Cerebellar nuclear complex (tissue), 1 donor: ENCODE measurements around the gene SPATA25.
"Not testable (repeated sequence)": the region's sequence is repeated elsewhere in the genome, so short reads cannot be mapped to it uniquely, and the experiment has no call there.

Experiments used
- DNase-seq, 2 experiments: peaks; one replicate each; lab custom pipeline; 2025; lab: John Stamatoyannopoulos, UW

The SPATA25 gene, protein sequence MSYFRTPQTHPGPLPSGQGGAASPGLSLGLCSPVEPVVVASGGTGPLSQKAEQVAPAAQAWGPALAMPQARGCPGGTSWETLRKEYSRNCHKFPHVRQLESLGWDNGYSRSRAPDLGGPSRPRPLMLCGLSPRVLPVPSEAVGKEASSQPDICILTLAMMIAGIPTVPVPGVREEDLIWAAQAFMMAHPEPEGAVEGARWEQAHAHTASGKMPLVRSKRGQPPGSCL

DNA sequence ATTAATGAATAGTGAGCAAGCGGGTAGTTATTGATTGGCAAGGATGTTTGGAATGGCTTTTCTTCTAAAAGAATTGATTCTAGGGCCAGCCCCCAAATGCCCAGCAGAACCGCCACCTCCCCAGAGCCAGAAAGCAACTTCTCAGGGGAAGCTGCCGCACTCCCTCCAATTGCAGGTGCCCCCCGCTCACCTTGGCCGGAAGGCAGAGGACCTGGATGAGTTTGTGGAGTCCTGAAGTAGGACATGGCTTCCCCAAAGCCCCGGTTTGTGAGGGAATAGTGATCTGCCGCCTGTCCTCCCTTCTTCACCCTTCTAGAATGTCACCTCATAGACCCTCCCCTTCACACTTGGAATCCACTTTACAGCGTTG is at the start of gene SPATA25:
TSS of gene SPATA25 (minus strand) at position 277 of the 370 bp plus-strand sequence. CDS start at position 245, 32 bp downstream.
- DNase-seq: no peak

DNA sequence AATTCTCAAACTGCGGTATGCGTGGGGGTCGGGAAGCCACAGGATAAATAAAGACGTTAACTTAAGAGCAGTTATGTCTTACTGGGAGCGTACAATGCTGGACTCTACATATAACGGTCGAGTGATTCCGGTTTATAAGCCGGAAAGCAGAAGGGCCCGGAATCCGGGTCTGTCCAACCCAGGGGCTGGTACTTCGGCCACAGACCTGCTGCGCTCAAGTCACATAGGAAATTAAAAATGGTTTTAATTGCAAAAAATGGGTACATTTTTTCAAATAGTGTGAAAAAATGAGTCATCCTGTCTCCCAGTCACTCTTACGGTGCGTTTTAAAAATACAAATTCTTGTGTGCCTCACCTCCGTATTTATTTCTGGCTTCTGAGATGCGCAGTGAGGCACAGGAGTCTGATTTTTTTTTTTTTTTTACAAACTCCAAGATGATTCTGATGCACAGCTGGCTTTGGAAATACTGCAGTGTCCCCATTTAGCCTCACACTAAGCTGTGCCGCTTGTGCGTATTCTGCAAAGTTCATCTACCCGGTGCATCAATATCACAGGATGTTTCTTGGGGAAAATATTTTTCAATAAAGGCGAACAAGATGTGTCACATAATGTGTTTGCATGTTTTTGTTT is 48.1 kb upstream of the SPATA25 start:
- no peak for DNase-seq

DNA sequence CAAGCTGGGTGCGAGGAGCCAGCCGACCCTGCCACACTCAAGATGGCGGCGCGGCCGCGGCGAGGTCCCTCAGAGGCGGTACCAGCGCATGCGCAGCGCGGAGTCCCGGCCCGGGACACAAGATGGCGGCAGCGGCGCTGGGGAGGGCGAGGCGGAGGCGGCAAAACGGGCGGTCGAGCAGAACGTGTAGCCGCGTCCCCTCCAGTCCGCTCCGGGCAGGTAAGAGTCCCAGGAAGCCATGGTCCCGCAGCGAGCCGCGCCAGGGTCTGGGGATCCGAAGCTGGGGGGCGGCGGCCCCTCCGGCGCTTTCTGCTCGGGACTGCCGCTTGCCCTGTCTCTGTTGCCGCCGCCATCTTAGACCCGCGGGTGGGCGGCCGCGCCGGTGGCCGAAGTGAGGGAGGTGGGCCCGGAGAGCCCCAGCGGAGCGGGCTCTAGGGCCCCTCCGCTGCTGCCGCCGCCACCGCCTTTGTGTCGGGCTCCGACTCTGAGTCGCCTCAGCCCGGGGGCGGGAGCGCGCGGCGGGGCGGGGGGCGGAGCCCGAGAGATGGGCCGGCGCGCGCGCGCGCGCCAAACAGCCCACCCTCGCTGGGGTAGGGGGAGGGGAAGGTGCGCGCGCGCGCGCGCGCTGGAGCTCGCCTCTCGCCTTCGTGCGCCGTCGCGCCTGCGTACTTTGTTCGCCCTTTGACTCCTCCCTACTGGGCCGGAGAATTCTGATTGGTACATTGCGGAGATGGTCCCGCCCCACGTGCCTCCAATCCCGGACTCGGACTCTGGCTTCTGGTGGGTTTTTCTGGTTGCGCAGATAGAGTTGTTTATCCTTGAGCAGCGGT is 47.4 kb upstream of the SPATA25 start, which contains the start of gene PCIF1:
TSS of gene PCIF1 (plus strand) at position 98 of the 830 bp plus-strand sequence. CDS start 4,317 bp downstream, outside the sequence.
- peak; percentile 90 to 96 for DNase-seq

DNA sequence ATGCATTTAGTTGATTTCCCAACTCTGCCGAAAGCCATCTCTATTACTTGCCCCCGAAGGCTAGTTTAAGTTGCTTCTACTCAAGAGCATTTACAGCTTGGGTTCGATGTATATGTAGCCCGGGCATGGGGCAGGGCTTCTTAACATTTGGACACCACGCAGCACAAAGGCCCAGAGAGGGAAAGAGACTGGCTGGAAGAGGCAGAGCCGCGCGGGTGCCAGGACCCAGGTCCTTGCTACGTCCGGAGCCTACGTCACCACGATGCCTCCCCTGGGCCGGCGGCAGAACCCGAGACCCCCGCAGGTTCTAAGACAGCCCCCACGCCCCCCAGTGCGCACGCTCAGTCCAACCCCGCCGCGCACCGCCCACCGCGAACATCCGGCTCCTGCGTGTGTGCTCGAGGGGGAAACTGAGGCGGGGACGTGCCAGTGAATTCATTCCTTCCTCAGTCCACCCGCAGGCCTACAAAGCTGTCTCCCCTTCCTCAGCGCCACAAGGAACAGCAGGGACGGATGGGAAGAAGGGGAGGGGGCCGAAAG is 46.7 kb upstream of the SPATA25 start:
- peak in 1 of 2 experiments; percentile 59 for DNase-seq

DNA sequence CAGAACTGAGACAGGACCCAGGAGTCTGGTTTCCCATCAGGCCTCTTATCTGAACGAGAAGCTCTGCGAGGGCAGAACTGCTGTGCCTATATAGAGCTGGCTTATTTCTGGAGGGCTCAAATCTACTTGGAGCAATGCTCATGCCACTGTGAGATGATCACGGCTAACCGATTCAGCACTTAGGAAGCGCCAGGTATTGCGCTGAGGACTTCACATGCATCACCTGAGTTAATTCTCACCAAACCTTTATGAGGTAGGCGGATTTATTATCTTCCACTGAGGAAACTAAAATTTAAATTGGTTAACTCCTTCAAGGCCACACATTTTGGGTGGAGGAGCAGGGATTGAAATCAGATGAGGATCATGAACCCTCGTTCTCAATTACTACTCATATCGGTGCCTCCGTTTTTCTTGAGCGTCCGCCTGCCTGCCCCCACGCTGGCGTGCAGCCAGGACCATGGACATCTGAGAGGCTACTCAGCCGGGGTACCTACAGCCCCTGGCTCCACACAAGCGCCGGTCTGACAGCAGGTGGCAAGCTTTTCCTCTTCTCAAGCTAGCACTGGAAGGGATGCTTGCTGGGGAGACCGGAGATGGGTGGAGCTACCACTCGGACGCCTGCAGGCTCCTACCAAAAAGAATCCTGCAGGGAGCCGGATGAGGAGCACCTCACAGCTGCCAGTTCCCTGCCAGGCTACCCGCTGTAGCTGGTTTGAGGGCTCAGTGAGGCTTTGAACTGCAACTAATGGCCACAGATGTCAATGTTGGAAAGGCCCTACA is 46.0 kb upstream of the SPATA25 start:
- peak; percentile 57 to 59 for DNase-seq

DNA sequence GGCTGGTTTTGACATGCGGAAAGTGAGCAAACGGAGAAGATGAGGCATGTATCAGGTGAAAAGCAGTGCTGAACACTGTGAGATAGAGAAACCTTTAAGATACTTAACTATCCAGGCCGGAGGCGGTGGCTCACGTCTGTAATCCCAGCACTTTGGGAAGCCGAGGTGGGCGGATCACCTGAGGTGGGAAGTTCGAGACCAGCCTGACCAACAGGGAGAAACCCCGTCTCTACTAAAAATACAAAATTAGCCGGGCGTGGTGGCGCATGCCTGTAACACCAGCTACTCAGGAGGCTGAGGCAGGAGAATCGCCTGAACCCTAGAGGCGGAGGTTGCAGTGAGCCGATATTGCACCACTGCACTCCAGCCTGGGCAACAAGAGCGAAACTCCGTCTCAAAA is 44.3 kb upstream of the SPATA25 start:
- DNase-seq: not testable (repeated sequence)

DNA sequence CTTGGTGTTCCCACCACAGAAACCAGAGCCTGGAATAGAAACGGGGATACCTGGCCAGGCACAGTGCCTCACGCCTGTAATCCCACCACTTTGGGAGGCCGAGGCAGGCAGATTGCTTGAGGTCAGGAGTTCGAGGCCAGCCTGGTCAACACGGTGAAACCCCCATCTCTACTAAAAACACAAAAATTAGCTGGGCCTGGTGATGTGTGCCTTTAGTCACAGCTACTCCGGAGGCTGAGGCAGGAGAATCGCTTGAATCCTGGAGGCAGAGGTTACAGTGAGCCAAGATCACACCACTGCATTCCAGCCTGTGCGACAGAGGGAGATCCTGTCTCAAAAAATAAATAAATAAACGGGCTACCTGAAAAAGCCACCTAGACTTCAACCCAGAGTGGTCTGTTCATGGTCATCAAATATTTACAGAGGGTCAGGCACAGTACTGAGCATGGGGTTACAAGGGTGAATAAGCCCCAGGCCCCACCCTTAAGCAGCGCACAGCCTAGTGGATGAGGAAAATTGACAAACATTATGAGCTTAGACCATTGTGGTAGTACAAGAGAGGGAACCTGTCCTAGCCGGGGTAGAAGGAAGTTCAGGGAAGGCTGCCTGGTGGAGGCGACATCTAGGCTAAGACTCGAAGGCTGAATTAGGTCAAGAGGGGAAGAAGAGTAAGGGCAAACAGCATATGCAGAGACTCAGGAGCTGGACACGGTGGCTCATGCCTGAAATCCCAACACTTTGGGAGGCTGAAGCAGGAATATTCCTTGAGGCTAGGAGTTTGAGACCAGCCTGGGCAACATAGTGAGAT is 39.9 kb upstream of the SPATA25 start:
- no peak for DNase-seq

DNA sequence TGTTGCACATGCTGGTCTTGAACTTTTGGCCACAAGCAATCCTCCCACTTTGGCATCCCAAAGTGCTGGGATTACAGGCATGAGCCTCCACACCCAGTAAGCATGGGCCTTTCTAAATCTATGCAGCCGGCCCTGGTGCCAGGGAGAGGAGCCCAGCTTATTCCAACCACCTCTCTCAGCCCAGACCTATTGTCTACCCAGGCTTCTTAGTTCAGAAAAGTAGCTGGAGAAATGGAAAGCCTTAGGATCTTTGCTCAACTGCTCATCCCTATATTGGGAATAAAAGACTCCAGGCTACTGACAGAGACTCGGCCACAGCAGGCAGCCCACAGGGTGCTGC is 39.3 kb upstream of the SPATA25 start:
- DNase-seq: no peak

DNA sequence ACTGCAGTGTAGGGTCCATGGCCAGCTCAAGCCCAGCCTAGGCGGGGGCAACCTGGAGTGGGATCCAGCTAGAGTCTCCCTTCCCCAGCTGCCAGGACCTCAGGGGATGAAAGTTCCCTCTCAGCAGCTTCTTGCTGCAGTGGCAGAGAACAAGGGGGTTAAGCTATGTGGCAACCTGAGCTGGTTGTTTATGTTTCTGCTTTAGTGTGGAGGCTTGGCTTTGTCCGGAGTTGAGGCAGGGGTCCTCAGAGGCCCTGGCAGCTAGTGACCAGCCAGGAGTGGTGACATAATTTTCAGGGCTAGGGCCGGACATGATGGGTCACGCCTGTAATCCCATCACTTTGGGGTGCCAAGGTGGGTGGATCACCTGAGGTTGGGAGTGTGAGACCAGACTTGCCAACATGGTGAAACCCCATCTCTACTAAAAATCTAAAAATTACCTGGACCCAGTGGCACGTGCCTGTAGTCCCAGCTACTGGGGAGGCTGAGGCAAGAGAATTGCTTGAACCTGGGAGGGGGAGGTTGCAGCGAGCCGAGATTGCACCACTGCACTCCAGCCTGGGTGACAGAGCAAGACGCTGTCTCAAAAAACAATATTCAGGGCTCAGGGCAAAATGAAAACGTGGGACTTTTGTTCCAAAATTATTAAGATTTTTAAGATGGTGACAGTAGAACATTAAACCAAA is 38.5 kb upstream of the SPATA25 start:
- no peak for DNase-seq

DNA sequence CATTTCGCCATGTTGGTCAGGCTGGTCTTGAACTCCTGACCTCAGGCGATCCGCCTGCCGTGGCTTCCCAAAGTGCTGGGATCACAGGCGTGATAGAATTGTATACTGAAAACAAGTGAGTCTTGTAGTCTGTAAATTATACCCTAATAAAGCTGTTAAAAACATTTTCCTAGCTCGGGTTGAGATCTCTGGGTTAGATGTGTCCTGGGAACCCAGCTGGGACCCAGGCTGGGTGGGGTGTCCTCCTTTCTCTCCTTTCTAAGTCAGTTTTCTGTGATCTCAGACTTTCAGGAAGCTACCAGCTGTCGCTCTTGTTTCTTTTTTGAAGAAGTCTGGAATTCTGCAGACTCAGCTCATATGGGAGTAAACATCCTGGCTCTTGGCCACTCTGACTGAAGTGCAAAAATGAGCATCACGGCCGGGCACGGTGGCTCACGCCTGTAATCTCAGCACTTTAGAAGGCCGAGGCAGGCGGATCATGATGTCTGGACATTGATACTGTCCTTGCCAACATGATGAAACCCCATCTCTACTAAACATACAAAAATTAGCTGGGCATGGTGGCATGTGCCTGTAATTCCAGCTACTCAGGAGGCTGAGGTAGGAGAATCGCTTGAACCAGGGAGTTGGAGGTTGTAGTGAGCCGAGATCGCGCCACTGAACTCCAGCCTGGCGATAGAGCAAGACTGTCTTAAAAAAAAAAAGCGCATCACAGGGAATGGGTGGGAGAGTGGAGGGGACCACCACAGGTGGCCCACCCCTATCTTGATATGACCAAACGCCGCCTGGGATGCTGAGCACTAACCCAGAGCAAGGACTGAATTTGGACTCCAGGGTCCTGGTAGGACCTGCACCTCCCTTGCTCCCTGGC is 37.2 kb upstream of the SPATA25 start:
- DNase-seq: no peak

DNA sequence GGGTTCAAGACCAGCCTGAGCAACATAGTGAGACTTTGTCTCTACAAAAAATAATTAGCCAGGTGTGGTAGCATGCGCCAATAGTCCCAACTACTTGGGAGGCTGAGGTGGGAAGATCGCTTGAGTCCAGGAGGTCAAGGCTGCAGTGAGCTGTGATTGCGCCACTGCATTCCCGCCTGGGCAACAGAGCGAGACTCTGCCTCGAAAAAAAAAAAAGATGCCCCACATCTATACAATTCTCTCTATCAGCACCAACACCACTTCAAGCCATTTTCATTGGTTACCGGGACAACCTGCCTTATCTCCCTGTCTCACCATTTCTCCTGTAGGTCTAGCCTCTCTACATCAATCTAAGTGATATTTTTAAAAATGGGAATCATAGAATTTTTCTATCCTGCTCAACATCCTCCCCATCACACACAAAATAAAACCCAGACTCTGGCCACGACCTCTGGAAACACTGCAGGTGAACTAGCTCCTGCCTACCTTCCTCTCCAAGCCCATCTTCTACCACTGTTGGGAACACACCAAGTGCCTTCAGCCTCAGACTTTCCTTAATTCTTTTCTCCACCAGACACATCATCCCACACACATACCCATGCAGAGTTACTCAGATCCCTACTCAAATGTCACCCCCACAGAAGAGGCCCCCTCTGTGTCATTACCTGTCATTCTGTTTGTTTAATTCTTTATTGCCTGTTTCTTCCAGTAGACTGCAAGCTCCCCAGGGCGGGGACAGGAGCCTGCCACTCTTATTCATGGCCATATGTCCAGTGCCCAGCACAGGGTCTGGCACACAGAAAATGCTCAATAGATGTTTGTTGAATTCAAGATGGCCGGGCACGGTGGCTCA is 34.1 kb upstream of the SPATA25 start:
- no peak for DNase-seq

DNA sequence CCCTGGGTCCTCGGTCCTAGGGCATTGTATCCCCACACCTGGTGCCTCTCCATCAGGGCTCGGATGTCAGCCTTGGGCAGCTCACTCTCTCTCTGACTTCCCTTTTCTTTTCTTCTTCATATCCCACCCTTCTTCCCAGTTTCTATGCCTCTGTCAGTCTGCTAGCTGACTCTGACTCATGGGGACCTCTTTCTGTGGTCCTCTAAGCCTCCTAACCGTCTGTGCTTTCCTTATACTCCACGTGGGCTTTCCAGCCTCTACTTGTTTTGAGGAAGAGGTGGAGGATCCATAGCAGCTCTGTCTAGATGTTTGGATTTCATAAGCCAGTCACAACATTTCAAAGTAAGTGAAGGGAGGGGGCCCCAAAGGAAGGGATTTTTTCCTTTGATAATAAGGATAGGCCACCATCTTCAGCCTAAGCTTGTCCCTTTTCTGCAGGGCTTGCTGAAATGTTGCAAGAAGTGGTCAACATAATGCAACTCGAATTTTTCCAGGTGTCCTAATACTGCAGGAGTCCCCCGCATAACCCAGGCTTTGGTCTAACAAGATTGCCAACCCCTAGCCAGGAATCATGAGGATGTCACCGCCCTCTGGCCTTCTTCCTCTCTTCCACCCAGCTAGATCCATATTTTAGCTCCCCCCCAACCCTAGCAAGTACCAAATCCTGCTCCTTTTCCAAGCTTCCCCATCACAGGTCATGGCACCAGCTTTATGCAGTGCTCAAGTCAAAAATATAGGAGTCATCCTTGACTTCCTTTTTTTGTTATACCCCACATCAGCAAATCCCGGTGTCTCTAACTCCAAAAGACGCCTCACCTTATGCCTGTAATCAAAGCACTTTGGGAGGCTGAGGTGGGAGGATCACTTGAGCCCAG is 33.3 kb upstream of the SPATA25 start:
- no peak for DNase-seq

DNA sequence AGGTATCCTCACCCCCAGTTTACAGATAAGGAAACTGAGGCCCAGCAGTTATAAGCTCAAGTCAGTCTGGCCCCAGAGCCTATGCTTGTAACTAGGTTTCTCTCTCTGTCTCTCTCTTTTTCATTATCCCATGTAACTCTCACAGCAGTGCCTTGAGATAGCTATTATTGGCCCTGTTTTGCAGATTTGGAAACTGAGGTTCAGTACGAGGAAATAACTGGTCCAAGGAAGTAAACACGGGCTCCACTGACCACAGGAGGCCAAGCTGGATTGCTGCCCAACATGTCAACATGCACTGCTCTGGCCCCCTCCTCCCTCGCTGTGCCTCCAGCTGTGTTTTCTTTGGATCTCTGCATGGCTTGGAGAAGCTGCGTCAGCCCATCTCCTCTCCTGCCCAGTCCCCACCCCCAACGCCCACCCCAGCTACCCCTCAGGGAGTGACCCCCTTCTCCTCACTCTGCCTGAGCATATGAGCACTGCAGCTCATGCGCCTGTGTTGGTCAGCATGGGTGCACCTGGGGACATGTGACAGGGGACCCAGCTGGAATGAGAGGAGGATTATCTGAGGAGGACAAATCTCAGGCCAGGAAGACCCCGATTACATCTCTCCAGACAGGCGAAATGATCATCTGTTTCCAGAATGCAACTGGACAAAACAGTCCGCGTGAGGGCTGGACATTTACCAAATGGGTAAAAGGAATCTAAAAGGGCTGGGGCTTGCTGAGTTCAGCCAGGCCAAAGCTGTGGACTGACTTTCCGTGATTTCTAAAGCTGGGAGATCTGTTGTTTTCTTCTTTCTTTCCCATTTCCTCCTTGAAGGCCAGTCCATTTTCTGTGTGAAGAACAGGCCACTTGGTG is 32.3 kb upstream of the SPATA25 start:
- DNase-seq: no peak

DNA sequence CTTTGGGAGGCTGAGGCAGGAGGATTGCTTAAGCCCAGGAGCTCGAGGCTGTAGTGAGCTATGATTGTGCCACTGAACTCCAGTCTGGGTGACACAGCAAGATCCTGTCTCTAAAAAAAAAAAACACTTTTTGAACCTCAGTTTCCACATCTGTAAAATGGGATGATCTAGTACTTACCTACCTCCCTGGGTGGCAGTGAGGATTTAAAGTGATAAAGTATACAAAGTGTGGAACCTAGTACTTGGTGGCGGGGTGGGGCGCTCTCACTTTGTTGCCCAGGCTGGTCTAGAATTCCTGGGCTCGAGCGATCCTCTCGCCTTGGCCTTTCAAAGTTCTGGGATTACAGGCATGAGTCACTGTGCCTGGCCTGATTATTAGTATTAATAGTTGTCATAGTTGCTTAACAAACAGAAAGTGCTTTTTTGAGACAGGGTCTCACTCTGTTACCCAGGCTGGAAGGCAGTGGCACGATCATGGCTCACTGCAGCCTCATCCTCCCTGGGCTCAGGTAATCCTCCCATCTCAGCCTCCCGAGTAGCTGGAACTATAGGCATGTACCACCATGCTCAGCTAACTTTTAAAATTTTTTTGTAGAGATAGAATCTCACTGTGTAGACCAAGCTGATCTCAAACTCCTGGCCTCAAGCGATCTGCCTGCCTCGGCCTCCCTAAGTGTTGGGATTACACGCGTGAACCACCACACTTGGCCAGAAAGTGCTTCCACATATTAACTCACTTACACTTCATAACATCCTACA is 31.5 kb upstream of the SPATA25 start:
- DNase-seq: no peak

DNA sequence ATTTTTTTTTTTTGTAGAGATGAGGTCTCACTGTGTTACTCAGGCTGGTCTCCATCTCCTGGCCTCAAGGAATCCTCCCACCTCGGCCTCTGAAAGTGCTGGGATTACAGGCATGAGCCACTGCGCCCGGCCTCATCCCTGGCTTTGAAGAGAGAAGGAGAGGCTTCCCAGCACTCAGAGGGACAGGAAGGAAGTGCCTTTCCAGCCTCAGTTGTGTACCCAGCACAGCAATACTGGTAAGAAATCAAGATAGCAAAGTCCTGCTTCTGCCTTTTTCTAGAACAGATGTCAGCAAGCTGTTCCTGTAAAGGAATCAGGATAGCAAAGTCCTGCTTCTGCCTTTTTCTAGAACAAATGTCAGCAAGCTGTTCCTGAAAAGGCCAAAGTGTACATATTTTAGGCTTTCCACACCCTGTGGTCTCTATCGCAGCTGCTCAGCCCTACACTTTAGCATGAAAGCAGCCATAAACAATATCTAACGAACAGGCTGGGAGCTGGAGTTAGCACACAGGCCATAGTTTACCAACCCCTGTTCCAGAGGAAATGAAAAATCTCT is 30.8 kb upstream of the SPATA25 start:
- DNase-seq: no peak

DNA sequence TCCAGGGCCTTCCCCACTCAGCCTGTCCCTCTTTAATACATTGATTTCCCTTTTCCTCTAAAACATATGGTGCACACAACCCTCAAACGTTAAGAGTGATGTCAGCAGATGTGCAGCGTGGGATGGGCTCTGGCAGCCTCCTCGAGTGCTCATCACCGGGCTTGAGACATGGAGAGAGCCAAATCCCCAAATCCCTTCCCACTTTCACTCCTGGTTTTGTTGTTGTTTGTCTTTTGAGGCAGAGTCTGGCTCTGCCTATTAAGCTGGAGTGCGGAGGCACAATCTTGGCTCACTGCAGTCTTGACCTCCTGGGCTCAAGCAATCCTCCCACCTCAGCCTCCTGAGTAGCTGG is 30.3 kb upstream of the SPATA25 start:
- no peak for DNase-seq
